ENCODE results near the gene MYO1D. TPM values are rescaled to one million over a fixed set of nuclear protein-coding genes. Genes with fewer than 3 reads are reported as not detected.

Gene MYO1D
- total and polyA plus RNA-seq, 2 donors (not counting 3 experiments of a cell fraction or from before 2014, with no cell fraction given) = 37.8 to 85.5 TPM

DNA sequence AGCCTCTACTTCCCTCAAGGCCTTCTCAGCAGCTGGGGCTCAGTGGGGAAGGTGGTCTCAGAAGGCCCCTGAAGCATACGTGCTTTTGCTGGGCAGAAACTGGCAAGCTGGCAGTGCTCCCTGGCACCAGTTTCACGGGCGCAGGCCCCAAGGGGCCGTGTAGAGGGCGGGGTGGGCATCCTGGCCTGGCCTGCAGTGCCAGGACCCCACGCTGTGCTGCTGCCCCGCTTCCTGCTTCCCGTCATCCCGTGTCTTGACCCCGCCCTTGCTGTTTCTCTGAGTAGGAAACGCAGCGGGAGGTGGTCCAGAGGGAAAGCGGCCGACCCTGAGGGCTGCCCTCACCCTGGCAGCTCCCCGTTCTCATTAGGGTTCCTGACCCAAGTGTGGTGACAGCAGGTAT, 383.4 kb downstream of the MYO1D start:
- no TSS peak for BruUV-seq (replicated peaks)
- Histone ChIP-seq H3K4me1 (ENCODE audit: control insufficient read depth, extremely low read depth, insufficient read depth, low read length) (no peaks in the 10 kb centered on the region), H3K36me3 (ENCODE audit: control insufficient read depth in 2 of 2, extremely low read depth in 1 of 2, insufficient read depth in 2 of 2, low read length in 2 of 2) (no peaks in the 10 kb centered on the region), H3K9me3 (replicated peaks; ENCODE audit: control insufficient read depth, insufficient read depth, low read length) (no peaks in the 10 kb centered on the region), H3K27me3 (ENCODE audit: control insufficient read depth in 2 of 2, insufficient read depth in 2 of 2, low read length in 2 of 2) (no peaks in the 10 kb centered on the region), H3K9me1 (replicated peaks; ENCODE audit: control insufficient read depth, extremely low read depth, insufficient read depth, low read length) (no peaks in the 10 kb centered on the region), H3K27ac (ENCODE audit: insufficient read depth, low read depth, low read length) (no peak overlapping the region), H3K4me2 (ENCODE audit: insufficient read depth, low read length) (no peak overlapping the region), H3K4me3 (replicated peaks in 1 of 3; ENCODE audit: insufficient read depth in 1 of 3, low read depth in 1 of 3, low read length in 3 of 3) (no peak overlapping the region), H3K79me2 (ENCODE audit: control insufficient read depth, insufficient read depth, low read length) (no peaks in the 10 kb centered on the region), H4K20me1 (replicated peaks; ENCODE audit: control insufficient read depth, extremely low read depth, insufficient read depth, low read length) (no peaks in the 10 kb centered on the region), H3K9ac (replicated peaks; ENCODE audit: extremely low read depth, insufficient read depth, low read length) (no peak overlapping the region), H2AFZ (ENCODE audit: low read depth, low read length) (no peak overlapping the region)
- FAIRE-seq = no peak
- no peak for DNase-seq (ENCODE audit: low read depth, low spot score)
- intact Hi-C loops (cut with micrococcal nuclease) (no loop called here), dilution Hi-C loops (cut with MboI; ENCODE audit: extremely low pct_ligation_motif_present, low sequenced_read_pairs) (no loop called here)
- POLR2A ChIA-PET = no interaction called here
- TF ChIP-seq MAX (IDR thresholded peaks at IDR 0.05; ENCODE audit: insufficient read depth, insufficient read length) (no peak), CTCF (IDR thresholded peaks at IDR 0.05; ENCODE audit: extremely low read depth in 1 of 2, insufficient read depth in 1 of 2, low read depth in 1 of 2, low read length in 2 of 2) (no peak), POLR2AphosphoS5 (IDR thresholded peaks at IDR 0.05; ENCODE audit: insufficient read depth, low read depth, low read length) (no peak), GATA2 (IDR thresholded peaks at IDR 0.05; ENCODE audit: insufficient read depth, insufficient read length, low read depth, low read length) (no peak), POLR2A (IDR thresholded peaks at IDR 0.05; ENCODE audit: low read depth, low read length) (no peak), MYC (IDR thresholded peaks at IDR 0.05; ENCODE audit: low read depth, low read length) (no peak), EZH2 (IDR thresholded peaks at IDR 0.05; ENCODE audit: borderline replicate concordance, low read depth, low read length, severe bottlenecking) (no peak), JUN (IDR thresholded peaks at IDR 0.05; ENCODE audit: borderline replicate concordance, insufficient read depth, insufficient read length, low read depth) (no peak), FOS (IDR thresholded peaks at IDR 0.05; ENCODE audit: borderline replicate concordance, insufficient read depth, low read length) (no peak)
- CTCF ChIA-PET = no interaction called here
